Activated T-helper 1 cell treated with anti-CD3 and anti-CD28 coated beads, Interleukin-12 subunit alpha, Interleukin-12 subunit beta, Interleukin-2, Interleukin-4 antibody, amounts not matched to agents 30 ng/mL and 10 ng/mL and 1 ng/mL, durations not matched to agents 14 hours and 24 hours and 36 hours (primary cell): ENCODE data around the gene CNRIP1. TPM values are rescaled to one million over a fixed set of nuclear protein-coding genes. Genes with fewer than 3 reads are reported as not detected.
A peak's percentile ranks its signal among the peaks of the same experiment; 100 is the strongest.

ENCODE experiments used
- DNase-seq: peaks from one replicate; pipeline ENCODE4 v3.0.0; 2021; ENCODE audit warnings: low spot score
- H3K27ac Mint-ChIP-seq: one replicate; pipeline ENCODE4 v1.8.0; 2021; ENCODE audit warnings: mild to moderate bottlenecking, mixed read lengths
- H3K27me3 Mint-ChIP-seq: one replicate; pipeline ENCODE4 v1.8.0; 2022; ENCODE audit warnings: mild to moderate bottlenecking, moderate library complexity, mixed read lengths; ENCODE audit not compliant: insufficient read depth
- H3K36me3 Mint-ChIP-seq: one replicate; pipeline ENCODE4 v1.8.0; 2021; ENCODE audit warnings: low read depth, mixed read lengths
- H3K4me1 Mint-ChIP-seq: one replicate; pipeline ENCODE4 v1.8.0; 2021; ENCODE audit warnings: low read depth, mixed read lengths
- H3K4me3 Mint-ChIP-seq: one replicate; pipeline ENCODE4 v1.8.0; 2021; ENCODE audit warnings: mild to moderate bottlenecking, moderate library complexity, mixed read lengths
- H3K9me3 Mint-ChIP-seq: one replicate; pipeline ENCODE4 v1.8.0; 2021; ENCODE audit warnings: mixed read lengths
- intact Hi-C: fragments of 100-400 bp; cut with micrococcal nuclease; formaldehyde crosslinking; loops from one replicate; pipeline ENCODE4 v1.15.1; 2024
- total RNA-seq: library from RNA; stranded (reverse); gene quantifications from 2 replicates; pipeline ENCODE4 v1.2.3, GENCODE V29; 2022

Gene CNRIP1
- total RNA-seq, 1 donor from 2014 or later, result not detected

DNA sequence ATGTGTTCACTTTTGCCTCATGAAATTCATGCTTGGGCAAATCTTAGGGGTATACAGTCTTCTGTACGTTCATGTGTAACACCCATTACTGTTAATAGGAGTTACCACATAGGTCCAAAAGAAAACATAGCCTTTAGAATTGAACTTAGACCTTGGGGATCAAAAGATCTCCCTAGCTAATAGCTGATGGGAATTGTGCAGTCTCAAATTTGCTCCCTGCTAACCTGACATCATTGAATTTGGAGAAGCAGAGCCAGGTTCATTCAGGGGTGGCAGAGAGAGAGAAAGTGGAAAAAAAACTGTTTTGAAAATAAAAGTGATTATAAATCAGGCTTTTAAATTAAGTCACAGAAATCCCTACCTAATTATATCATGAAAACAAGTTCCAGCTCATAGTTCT is 39.4 kb downstream of the CNRIP1 start:
- H3K27me3 Mint-ChIP-seq, result peaks cover 29% of the 10 kb centered on the region
- no peaks in the 10 kb centered on the region for H3K9me3 Mint-ChIP-seq
- no peak for DNase-seq
- intact Hi-C loops, result no loop called here
- no peak overlapping the region for H3K4me3 Mint-ChIP-seq
- H3K36me3 Mint-ChIP-seq, result no peaks in the 10 kb centered on the region
- H3K4me1 Mint-ChIP-seq, result no peaks in the 10 kb centered on the region
- no peak overlapping the region for H3K27ac Mint-ChIP-seq

DNA sequence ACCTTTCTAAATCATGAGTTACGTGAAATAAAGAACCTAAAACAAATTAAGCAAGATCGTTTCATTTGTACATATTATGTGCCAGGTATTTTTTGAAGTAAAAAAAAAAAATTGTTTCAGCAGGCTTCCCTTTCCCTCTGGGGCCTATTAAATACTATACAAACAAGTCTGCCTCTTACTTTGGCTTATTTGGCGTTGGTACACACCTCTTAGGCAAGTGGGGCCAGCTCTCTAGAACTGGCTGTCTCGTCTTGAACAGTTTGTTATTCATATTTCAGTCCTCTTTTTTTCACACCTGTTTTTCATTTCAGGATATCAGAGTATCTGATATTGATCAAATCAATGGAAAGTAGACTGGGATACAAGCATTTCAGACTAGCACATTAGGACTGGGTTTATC is 40.1 kb downstream of the CNRIP1 start:
- H3K4me3 Mint-ChIP-seq, result no peak overlapping the region
- no peaks in the 10 kb centered on the region for H3K9me3 Mint-ChIP-seq
- no peaks in the 10 kb centered on the region for H3K4me1 Mint-ChIP-seq
- H3K27me3 Mint-ChIP-seq, result peaks cover 29% of the 10 kb centered on the region
- no peaks in the 10 kb centered on the region for H3K36me3 Mint-ChIP-seq
- no peak for DNase-seq
- intact Hi-C loops, result no loop called here
- H3K27ac Mint-ChIP-seq, result no peak overlapping the region

DNA sequence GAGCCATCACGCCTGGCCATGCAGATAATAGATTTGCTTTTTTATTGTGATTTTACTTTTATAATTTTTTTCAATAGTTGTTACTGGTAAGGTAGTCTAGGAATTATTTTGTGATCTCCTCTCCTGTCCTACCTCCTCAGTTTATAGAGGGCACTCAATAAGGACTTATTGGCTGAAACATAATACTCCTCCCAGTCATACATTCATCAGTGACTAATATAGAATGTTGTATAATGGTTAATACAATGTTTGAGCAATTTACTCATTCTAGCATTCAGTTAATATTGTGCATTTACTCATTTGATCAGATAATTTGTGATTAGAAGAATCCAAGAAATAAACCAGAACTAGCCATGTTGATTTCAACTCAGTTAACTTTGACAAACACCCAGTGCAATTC is 41.6 kb downstream of the CNRIP1 start:
- Mint-ChIP-seq H3K36me3 (no peaks in the 10 kb centered on the region), H3K4me1 (no peaks in the 10 kb centered on the region), H3K27me3 (peaks cover 28% of the 10 kb centered on the region), H3K9me3 (no peaks in the 10 kb centered on the region), H3K27ac (no peak overlapping the region), H3K4me3 (no peak overlapping the region)
- intact Hi-C loops, result no loop called here
- DNase-seq, result no peak

GRCh38 chr2:68274022-68274421 is 45.7 kb downstream of the CNRIP1 start:
- Mint-ChIP-seq H3K4me3 (no peak overlapping the region), H3K9me3 (no peaks in the 10 kb centered on the region), H3K27ac (no peak overlapping the region), H3K27me3 (peaks cover 34% of the 10 kb centered on the region), H3K36me3 (no peaks in the 10 kb centered on the region), H3K4me1 (no peaks in the 10 kb centered on the region)
- intact Hi-C loops, result no loop called here
- no peak for DNase-seq

DNA sequence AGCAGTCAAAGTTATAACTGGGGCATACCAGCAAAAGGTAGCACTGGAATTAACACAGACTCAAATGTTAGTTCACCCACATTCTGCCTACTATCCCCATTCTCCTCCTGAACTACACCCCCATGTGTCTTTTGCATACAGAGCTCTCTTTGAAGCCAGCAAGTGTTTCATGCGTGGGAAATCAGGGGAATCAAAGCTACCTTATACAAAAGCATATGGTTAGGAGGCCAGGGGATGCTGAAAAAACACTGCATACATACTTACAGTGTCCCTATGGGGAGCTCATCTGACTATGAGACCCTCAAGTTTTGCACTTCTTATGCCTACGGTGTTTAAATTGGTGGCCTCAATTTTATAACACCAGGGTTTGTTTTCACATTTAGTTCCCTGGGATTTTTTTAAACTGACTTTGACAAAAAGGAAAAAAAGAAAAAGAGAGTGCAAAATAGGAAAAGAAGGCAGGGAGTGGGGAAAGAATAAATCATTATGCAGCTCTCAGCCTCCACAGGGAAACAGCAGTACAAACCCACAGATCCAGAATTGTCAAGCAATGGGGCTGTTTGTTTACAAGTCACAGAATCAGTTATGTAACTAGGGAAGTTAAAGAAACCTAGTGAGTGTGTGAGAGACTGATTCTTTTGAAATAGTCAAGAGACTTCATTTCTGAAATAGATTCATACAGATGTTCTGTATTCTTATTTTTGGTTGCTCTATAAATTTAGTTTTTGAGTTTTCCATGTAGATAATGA is 47.3 kb downstream of the CNRIP1 start:
- no peaks in the 10 kb centered on the region for H3K4me1 Mint-ChIP-seq
- no peaks in the 10 kb centered on the region for H3K36me3 Mint-ChIP-seq
- no peak for DNase-seq
- H3K4me3 Mint-ChIP-seq, result no peak overlapping the region
- no peaks in the 10 kb centered on the region for H3K9me3 Mint-ChIP-seq
- intact Hi-C loops, result no loop called here
- H3K27me3 Mint-ChIP-seq, result peaks cover 38% of the 10 kb centered on the region
- H3K27ac Mint-ChIP-seq, result no peak overlapping the region

- no peak for DNase-seq
- H3K4me3 Mint-ChIP-seq, result no peak overlapping the region
- H3K36me3 Mint-ChIP-seq, result no peaks in the 10 kb centered on the region
- intact Hi-C loops, result no loop called here
- no peaks in the 10 kb centered on the region for H3K9me3 Mint-ChIP-seq
- no peak overlapping the region for H3K27ac Mint-ChIP-seq
- no peaks in the 10 kb centered on the region for H3K4me1 Mint-ChIP-seq
- peaks cover 17% of the 10 kb centered on the region for H3K27me3 Mint-ChIP-seq
These were observed 53.1 kb downstream of the CNRIP1 start for GRCh38 chr2:68266655-68267054.

GRCh38 chr2:68263632-68264031 is 56.1 kb downstream of the CNRIP1 start:
- Mint-ChIP-seq H3K4me1 (no peaks in the 10 kb centered on the region), H3K36me3 (no peaks in the 10 kb centered on the region), H3K4me3 (no peak overlapping the region), H3K27me3 (peaks cover 15% of the 10 kb centered on the region), H3K9me3 (no peaks in the 10 kb centered on the region), H3K27ac (no peak overlapping the region)
- DNase-seq, result no peak
- intact Hi-C loops, result no loop called here

DNA sequence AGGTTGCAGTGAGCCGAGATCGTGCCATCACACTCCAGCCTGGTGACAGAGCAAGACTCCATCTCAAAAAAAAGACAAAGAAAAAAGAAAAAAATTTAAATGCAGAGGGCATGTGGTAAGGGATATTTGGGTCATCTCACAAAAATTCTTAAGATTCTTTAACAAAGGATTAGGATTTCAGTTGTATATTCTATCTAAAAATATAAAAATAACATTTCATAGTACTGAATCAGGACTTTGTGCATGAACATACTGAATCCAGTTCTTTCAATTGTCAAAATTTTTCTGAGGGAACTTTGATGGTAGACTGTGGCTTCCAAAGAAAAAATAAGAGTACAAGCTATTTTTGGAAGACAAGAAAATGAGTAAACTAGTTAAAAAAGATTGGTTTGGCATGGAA is 60.9 kb downstream of the CNRIP1 start:
- DNase-seq, result no peak
- Mint-ChIP-seq H3K9me3 (no peaks in the 10 kb centered on the region), H3K36me3 (peaks cover 5% of the 10 kb centered on the region), H3K27ac (no peak overlapping the region), H3K27me3 (peaks cover 9% of the 10 kb centered on the region), H3K4me3 (no peak overlapping the region), H3K4me1 (peaks cover 24% of the 10 kb centered on the region)
- intact Hi-C loops, result loop anchor here (10.0 kb wide), 2 partner anchors 396 to 506 kb away; no protein-coding TSS in a partner anchor

DNA sequence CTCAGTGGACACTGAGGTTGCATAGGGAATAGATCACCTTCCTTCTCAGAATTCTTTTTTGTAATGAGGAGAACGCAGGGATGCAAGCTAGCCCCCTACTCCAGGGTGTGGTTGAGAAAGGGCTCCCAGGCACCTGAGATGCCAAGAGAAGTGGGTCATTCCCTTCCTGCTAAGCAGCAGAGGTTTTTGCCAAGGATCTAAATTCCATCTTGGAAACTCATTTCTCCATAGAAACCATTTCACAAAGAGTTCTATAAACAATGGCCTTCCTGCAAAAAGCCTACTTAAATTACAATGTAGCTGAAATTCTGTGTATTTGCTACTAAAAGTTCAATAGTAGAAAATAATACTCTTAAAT is 63.7 kb downstream of the CNRIP1 start:
- no peaks in the 10 kb centered on the region for H3K9me3 Mint-ChIP-seq
- H3K27ac Mint-ChIP-seq, result no peak overlapping the region
- DNase-seq, result no peak
- no peak overlapping the region for H3K4me3 Mint-ChIP-seq
- intact Hi-C loops, result loop anchor here (10.0 kb wide), 2 partner anchors 399 to 509 kb away; no protein-coding TSS in a partner anchor
- H3K4me1 Mint-ChIP-seq, result peaks cover 37% of the 10 kb centered on the region
- peaks cover 6% of the 10 kb centered on the region for H3K36me3 Mint-ChIP-seq
- peaks cover 9% of the 10 kb centered on the region for H3K27me3 Mint-ChIP-seq

DNA sequence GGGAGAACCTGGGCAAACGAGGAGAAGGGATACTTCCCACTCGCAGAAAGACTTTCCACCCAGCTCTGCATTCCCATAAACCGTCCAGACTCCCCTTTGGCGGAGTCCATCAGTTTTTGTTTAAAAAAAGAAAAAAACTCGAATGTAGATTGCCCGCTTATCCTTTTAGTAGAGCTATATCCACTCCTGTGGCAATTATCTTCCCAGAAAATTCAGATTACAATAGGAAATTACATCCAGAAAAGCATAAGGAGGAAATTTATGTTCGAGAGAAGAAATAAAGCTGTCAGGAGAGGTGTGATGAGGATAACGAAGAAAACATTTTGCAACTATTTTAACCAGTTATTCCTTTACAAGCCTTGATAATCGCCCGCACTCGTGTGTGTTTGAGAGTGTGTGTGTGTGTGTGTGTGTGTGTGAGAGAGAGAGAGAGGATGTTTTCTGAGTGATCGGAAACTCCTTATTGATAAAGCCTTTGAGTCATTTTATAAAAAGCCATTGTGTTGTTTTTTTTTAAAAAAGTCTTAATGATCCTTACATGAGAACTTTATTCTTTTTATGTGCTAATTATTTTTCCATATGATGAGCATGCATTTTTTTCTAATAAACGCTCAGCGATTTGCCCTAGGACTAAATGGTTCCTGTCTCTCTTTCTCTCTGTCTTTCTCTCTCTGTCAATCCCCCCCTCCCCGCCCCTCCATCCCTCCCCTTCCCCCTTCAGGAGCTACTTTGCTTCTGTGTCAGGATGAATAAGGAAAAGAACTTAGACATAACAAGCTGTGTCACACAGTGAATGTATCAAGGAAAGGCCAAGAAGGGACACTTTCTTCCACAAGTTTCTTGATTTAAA is 66.3 kb downstream of the CNRIP1 start:
- H3K27ac Mint-ChIP-seq, result peak overlapping the region; percentile 97

GRCh38 chr2:68252400-68253218 is 67.1 kb downstream of the CNRIP1 start, which contains the start of gene PPP3R1:
PPP3R1 (minus strand) TSS chr2:68252532; CDS start chr2:68252127, 405 bp downstream.
- peaks cover 18% of the 10 kb centered on the region for H3K36me3 Mint-ChIP-seq
- H3K4me3 Mint-ChIP-seq, result peak within 1 kb of the TSS; percentile 96
- H3K4me1 Mint-ChIP-seq, result peaks cover 50% of the 10 kb centered on the region
- peaks cover 6% of the 10 kb centered on the region for H3K27me3 Mint-ChIP-seq
- peak within 1 kb of the TSS; percentile 97 for H3K27ac Mint-ChIP-seq
- DNase-seq, result peak; percentile 95
- intact Hi-C loops, result loop anchor here (1.0 to 10.0 kb wide), 7 partner anchors 110 to 1938 kb away; partner anchors contain the start of genes APLF, C2orf42 and FBXO48
- H3K9me3 Mint-ChIP-seq, result no peaks in the 10 kb centered on the region

More for the DNA sequence above, 66.3 kb downstream of the CNRIP1 start:
- Mint-ChIP-seq H3K4me1 (peaks cover 50% of the 10 kb centered on the region), H3K27me3 (peaks cover 6% of the 10 kb centered on the region), H3K9me3 (no peaks in the 10 kb centered on the region), H3K4me3 (peak overlapping the region; percentile 96), H3K36me3 (peaks cover 18% of the 10 kb centered on the region)
- intact Hi-C loops, result loop anchor here (1.0 to 10.0 kb wide), 6 partner anchors 109 to 1937 kb away; partner anchors contain the start of genes APLF, C2orf42 and FBXO48
- no peak for DNase-seq

- H3K36me3 Mint-ChIP-seq, result peaks cover 18% of the 10 kb centered on the region
- H3K4me1 Mint-ChIP-seq, result peaks cover 50% of the 10 kb centered on the region
These were observed 67.8 kb downstream of the CNRIP1 start for GRCh38 chr2:68251855-68252399.

More at GRCh38 chr2:68251855-68252399, 67.8 kb downstream of the CNRIP1 start:
- Mint-ChIP-seq H3K9me3 (no peaks in the 10 kb centered on the region), H3K4me3 (peak overlapping the region; percentile 88), H3K27ac (peak overlapping the region; percentile 94), H3K27me3 (peaks cover 6% of the 10 kb centered on the region)
- peak; percentile 31 for DNase-seq
- intact Hi-C loops, result loop anchor here (1.0 to 10.0 kb wide), 15 partner anchors 27 to 1939 kb away; partner anchors contain the start of genes C1D, C2orf42 and PNO1
